ENCODE measurements around the gene PRELP.
"Not testable (repeated sequence)": the region's sequence is repeated elsewhere in the genome, so short reads cannot be mapped to it uniquely, and the experiment has no call there.

The PRELP gene

GRCh38 chr1:203454986-203455471, 20.6 kb upstream of the PRELP start:
- DNase-seq (ENCODE audit: low spot score): no peak

- DNase-seq (ENCODE audit: low spot score): no peak
Measured at GRCh38 chr1:203455706-203456105, 19.9 kb upstream of the PRELP start.

GRCh38 chr1:203456577-203456976, 19.0 kb upstream of the PRELP start:
- no peak for DNase-seq (ENCODE audit: low spot score)

GRCh38 chr1:203458078-203458477, 17.5 kb upstream of the PRELP start:
- no peak for DNase-seq (ENCODE audit: low spot score)

GRCh38 chr1:203459671-203460201, 15.9 kb upstream of the PRELP start:
- DNase-seq (ENCODE audit: low spot score): no peak

- DNase-seq (ENCODE audit: low spot score): no peak
Measured at GRCh38 chr1:203461717-203462116, 13.9 kb upstream of the PRELP start.

- no peak for DNase-seq (ENCODE audit: low spot score)
Measured at GRCh38 chr1:203462143-203462542, 13.5 kb upstream of the PRELP start.

GRCh38 chr1:203462878-203463277, 12.7 kb upstream of the PRELP start:
- DNase-seq (ENCODE audit: low spot score): no peak

- no peak for DNase-seq (ENCODE audit: low spot score)
Measured at GRCh38 chr1:203463469-203464062, 12.0 kb upstream of the PRELP start.

GRCh38 chr1:203464226-203464625, 11.4 kb upstream of the PRELP start:
- no peak for DNase-seq (ENCODE audit: low spot score)

- no peak for DNase-seq (ENCODE audit: low spot score)
Measured at GRCh38 chr1:203464743-203465142, 10.9 kb upstream of the PRELP start.

- no peak for DNase-seq (ENCODE audit: low spot score)
Measured at GRCh38 chr1:203465146-203465798, 10.3 kb upstream of the PRELP start.

GRCh38 chr1:203465948-203466347, 9.7 kb upstream of the PRELP start:
- DNase-seq (ENCODE audit: low spot score): no peak

- DNase-seq (ENCODE audit: low spot score): not testable (repeated sequence)
Measured at GRCh38 chr1:203466906-203467549, 8.6 kb upstream of the PRELP start.

- DNase-seq (ENCODE audit: low spot score): no peak
Measured at GRCh38 chr1:203467550-203467921, 8.1 kb upstream of the PRELP start.

- no peak for DNase-seq (ENCODE audit: low spot score)
Measured at GRCh38 chr1:203468326-203468725, 7.3 kb upstream of the PRELP start.

GRCh38 chr1:203470240-203470639, 5.4 kb upstream of the PRELP start:
- no peak for DNase-seq (ENCODE audit: low spot score)

GRCh38 chr1:203471841-203472240, 3.8 kb upstream of the PRELP start:
- no peak for DNase-seq (ENCODE audit: low spot score)

GRCh38 chr1:203473281-203473680, 2.3 kb upstream of the PRELP start:
- DNase-seq (ENCODE audit: low spot score): no peak

GRCh38 chr1:203473781-203474305, 1.8 kb upstream of the PRELP start:
- no peak for DNase-seq (ENCODE audit: low spot score)

- DNase-seq (ENCODE audit: low spot score): no peak
Measured at GRCh38 chr1:203476216-203476814, 709 bp downstream of the PRELP start.

GRCh38 chr1:203477748-203478147, 2.1 kb downstream of the PRELP start:
- DNase-seq (ENCODE audit: low spot score): no peak

- DNase-seq (ENCODE audit: low spot score): peak; percentile 64
Measured at GRCh38 chr1:203478231-203478630, 2.6 kb downstream of the PRELP start.

Measured in cerebellar cortex (tissue), 1 donor.